MCF 10A (cell line): ENCODE measurements around the gene SIAH1. TPM values are rescaled to one million over a fixed set of nuclear protein-coding genes. Genes with fewer than 3 reads are reported as not detected.

ENCODE experiments used
- BruUV-seq: library from RNA; stranded (reverse); fragments of 400-500 nt; replicated peaks from 2 replicates; lab custom pipeline; 2021; lab: Mats Ljungman, UMichigan
- CTCF ChIA-PET: fragments of 300-600 bp; sonication (Branson Sonifier 250); formaldehyde crosslinking; extraction: SDS; loops from one replicate; lab custom pipeline; 2021; ENCODE audit warnings: antibody characterized with exemption, inconsistent platforms; lab: Yijun Ruan, JAX
- POLR2A ChIA-PET: fragments of 300-600, 350-650 bp; sonication (Branson Sonifier 250); formaldehyde crosslinking; extraction: SDS; loops from one replicate; lab custom pipeline; 2020; ENCODE audit warnings: antibody characterized with exemption, inconsistent platforms; lab: Yijun Ruan, JAX
- DNase-seq: peaks from one replicate; pipeline ENCODE4 v3.0.0-alpha.2; 2018; ENCODE audit not compliant: unreplicated experiment
- H3K27ac Mint-ChIP-seq: one replicate; pipeline ENCODE4 v1.8.0; 2022; ENCODE audit warnings: mild to moderate bottlenecking, low read depth, mixed read lengths; ENCODE audit not compliant: unreplicated experiment
- H3K27me3 Mint-ChIP-seq: one replicate; pipeline ENCODE4 v1.8.0; 2022; ENCODE audit warnings: mixed read lengths; ENCODE audit not compliant: insufficient read depth, unreplicated experiment
- H3K36me3 Mint-ChIP-seq: one replicate; pipeline ENCODE4 v1.8.0; 2022; ENCODE audit warnings: mild to moderate bottlenecking, moderate library complexity, mixed read lengths; ENCODE audit not compliant: insufficient read depth, unreplicated experiment
- H3K4me1 Mint-ChIP-seq: one replicate; pipeline ENCODE4 v1.8.0; 2022; ENCODE audit warnings: mixed read lengths; ENCODE audit not compliant: insufficient read depth, unreplicated experiment
- H3K4me3 Mint-ChIP-seq: one replicate; pipeline ENCODE4 v1.8.0; 2022; ENCODE audit warnings: mild to moderate bottlenecking, moderate library complexity, mixed read lengths; ENCODE audit not compliant: unreplicated experiment
- H3K9me3 Mint-ChIP-seq: one replicate; pipeline ENCODE4 v1.8.0; 2022; ENCODE audit warnings: mixed read lengths; ENCODE audit not compliant: unreplicated experiment
- intact Hi-C: fragments of 100-400 bp; cut with micrococcal nuclease; formaldehyde crosslinking; loops from 2 replicates; pipeline ENCODE4 v1.14.1; 2022
- total RNA-seq: library from RNA; stranded (reverse); gene quantifications from 2 replicates; pipeline ENCODE4 v1.2.3, GENCODE V29; 2022
- TF ChIP-seq, protein P1 (sequence below): fragments of 200-600 bp; IDR thresholded peaks from one replicate; pipeline ENCODE4 v1.8.0; 2022; ENCODE audit warnings: antibody characterized with exemption, mild to moderate bottlenecking; ENCODE audit not compliant: unreplicated experiment

SIAH1 gene
- total RNA-seq, 1 experiment from 2014 or later = 22.4 TPM

GRCh38 chr16:48393485-48394354 is 8.5 kb upstream of the SIAH1 start:
- Mint-ChIP-seq H3K27me3 (no peaks in the 10 kb centered on the region), H3K4me3 (no peak overlapping the region), H3K9me3 (no peaks in the 10 kb centered on the region), H3K27ac (no peak overlapping the region), H3K4me1 (no peaks in the 10 kb centered on the region), H3K36me3 (no peaks in the 10 kb centered on the region)
- DNase-seq = no peak
- ChIA-PET CTCF (interaction anchor here (0.5 to 0.7 kb wide), 6 partner anchors 10 to 219 kb away, joined by 3 to 6 read pairs (median 4); no protein-coding TSS in a partner anchor), POLR2A (interaction anchor here (0.6 to 1.6 kb wide), 7 partner anchors 8 to 209 kb away, joined by 3 to 8 read pairs (median 3); partner anchors contain the start of gene SIAH1)
- intact Hi-C loops = no loop called here
- TF ChIP-seq, protein P1, sequence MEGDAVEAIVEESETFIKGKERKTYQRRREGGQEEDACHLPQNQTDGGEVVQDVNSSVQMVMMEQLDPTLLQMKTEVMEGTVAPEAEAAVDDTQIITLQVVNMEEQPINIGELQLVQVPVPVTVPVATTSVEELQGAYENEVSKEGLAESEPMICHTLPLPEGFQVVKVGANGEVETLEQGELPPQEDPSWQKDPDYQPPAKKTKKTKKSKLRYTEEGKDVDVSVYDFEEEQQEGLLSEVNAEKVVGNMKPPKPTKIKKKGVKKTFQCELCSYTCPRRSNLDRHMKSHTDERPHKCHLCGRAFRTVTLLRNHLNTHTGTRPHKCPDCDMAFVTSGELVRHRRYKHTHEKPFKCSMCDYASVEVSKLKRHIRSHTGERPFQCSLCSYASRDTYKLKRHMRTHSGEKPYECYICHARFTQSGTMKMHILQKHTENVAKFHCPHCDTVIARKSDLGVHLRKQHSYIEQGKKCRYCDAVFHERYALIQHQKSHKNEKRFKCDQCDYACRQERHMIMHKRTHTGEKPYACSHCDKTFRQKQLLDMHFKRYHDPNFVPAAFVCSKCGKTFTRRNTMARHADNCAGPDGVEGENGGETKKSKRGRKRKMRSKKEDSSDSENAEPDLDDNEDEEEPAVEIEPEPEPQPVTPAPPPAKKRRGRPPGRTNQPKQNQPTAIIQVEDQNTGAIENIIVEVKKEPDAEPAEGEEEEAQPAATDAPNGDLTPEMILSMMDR = no peak
- BruUV-seq = no TSS peak

- no TSS peak for BruUV-seq
- intact Hi-C loops = no loop called here
- no peak overlapping the region for H3K4me3 Mint-ChIP-seq
- ChIA-PET CTCF (no interaction called here), POLR2A (no interaction called here)
- no peak overlapping the region for H3K27ac Mint-ChIP-seq
- no peaks in the 10 kb centered on the region for H3K27me3 Mint-ChIP-seq
- no peaks in the 10 kb centered on the region for H3K36me3 Mint-ChIP-seq
- DNase-seq = no peak
- H3K4me1 Mint-ChIP-seq = no peaks in the 10 kb centered on the region
- TF ChIP-seq, protein P1 = no peak
- H3K9me3 Mint-ChIP-seq = no peaks in the 10 kb centered on the region
These were observed 7.2 kb upstream of the SIAH1 start for GRCh38 chr16:48392407-48392806.

GRCh38 chr16:48386559-48387312 is 1.5 kb upstream of the SIAH1 start:
- DNase-seq = no peak
- ChIA-PET CTCF (interaction anchor here (0.5 to 1.2 kb wide), 3 partner anchors 15 to 140 kb away, joined by 3 to 8 read pairs (median 3); no protein-coding TSS in a partner anchor), POLR2A (interaction anchor here (1.7 to 5.8 kb wide), 4 partner anchors 10 to 71 kb away, joined by 6 to 157 read pairs (median 22); no protein-coding TSS in a partner anchor)
- TF ChIP-seq, protein P1 = no peak
- H3K4me1 Mint-ChIP-seq = peaks cover 8% of the 10 kb centered on the region
- H3K27me3 Mint-ChIP-seq = no peaks in the 10 kb centered on the region
- H3K4me3 Mint-ChIP-seq = no peak overlapping the region
- no peak overlapping the region for H3K27ac Mint-ChIP-seq
- intact Hi-C loops = loop anchor here (10.0 kb wide), 1 partner anchor 58 kb away; no protein-coding TSS in a partner anchor
- no TSS peak for BruUV-seq
- no peaks in the 10 kb centered on the region for H3K9me3 Mint-ChIP-seq
- H3K36me3 Mint-ChIP-seq = no peaks in the 10 kb centered on the region
